ENCODE data around the gene ZBTB38. TPM values are rescaled to one million over a fixed set of nuclear protein-coding genes. Genes with fewer than 3 reads are reported as not detected.

The ZBTB38 gene
- total RNA-seq, 1 experiment from 2014 or later = 17.0 TPM

DNA sequence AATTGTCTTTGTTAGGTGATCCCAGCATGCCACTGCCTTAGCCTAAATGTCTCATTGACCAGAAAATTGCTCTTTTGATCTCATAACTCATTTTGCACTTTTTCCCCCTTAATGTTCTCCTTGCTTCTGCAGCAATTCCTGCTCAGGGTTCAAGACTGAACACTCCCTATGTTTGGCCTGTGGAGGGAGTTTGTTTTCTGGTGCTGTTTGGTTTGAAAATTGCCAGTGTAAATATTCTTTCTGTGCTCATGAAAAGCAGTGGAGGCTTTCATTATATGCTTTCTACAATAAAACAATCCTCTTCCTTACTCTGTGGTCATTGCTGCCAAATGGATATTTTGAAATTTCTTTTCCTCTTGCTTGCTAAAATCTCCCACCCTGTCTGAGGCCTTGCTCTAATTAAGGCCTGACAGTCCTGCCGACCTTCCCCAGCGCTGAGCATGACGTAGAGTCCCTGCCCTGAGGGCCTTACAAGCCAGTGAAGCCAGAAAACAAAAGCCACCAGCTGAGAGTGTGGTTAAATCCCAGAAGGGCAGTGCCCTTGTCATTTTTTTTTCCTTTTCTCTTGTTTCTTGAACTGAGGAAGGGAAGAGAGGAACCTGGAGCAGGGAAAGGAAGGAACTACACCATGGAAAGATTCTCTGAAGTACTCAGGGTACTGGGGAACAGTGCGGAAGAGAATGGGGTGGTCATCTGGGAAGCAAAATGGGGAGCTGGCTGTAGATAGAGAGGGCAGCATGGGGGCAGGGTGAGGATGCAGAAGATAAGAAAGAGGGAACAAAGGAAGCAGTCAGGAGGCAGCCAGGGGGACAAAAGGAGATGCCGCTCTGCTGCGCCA, 24.8 kb downstream of the ZBTB38 start:
- Histone ChIP-seq H3K9me3 (ENCODE audit: low read length) (no peaks in the 10 kb centered on the region), H3K4me1 (ENCODE audit: insufficient read depth, low read length) (no peaks in the 10 kb centered on the region), H3K79me2 (ENCODE audit: low read length) (no peaks in the 10 kb centered on the region), H3K27me3 (ENCODE audit: low read length) (no peaks in the 10 kb centered on the region), H3F3A (ENCODE audit: low read length, unreplicated experiment) (no peaks in the 10 kb centered on the region), H3K36me3 (ENCODE audit: low read depth, low read length) (peaks cover 19% of the 10 kb centered on the region), H2AFZ (ENCODE audit: low read length) (no peak overlapping the region), H3K4me3 (ENCODE audit: low read length) (no peak overlapping the region), H4K20me1 (ENCODE audit: low read length) (no peaks in the 10 kb centered on the region), H3K27ac (ENCODE audit: low read length) (no peak overlapping the region), H3K4me2 (ENCODE audit: low read length) (no peak overlapping the region), H3K9me2 (replicated peaks; ENCODE audit: low read length) (no peaks in the 10 kb centered on the region), H3K9ac (ENCODE audit: low read length) (no peak overlapping the region)
- intact Hi-C loops (cut with micrococcal nuclease) = no loop called here
- ChIA-PET CTCF (no interaction called here), POLR2A (ENCODE audit: unreplicated experiment) (no interaction called here)
- DNase-seq (no peak), ATAC-seq (no peak)
- TF ChIP-seq EZH2phosphoT487 (IDR thresholded peaks at IDR 0.05; ENCODE audit: borderline replicate concordance, low read length) (no peak), EZH2 (IDR thresholded peaks at IDR 0.05; ENCODE audit: low read length, unreplicated experiment) (no peak)
- TF ChIP-seq, protein P1, sequence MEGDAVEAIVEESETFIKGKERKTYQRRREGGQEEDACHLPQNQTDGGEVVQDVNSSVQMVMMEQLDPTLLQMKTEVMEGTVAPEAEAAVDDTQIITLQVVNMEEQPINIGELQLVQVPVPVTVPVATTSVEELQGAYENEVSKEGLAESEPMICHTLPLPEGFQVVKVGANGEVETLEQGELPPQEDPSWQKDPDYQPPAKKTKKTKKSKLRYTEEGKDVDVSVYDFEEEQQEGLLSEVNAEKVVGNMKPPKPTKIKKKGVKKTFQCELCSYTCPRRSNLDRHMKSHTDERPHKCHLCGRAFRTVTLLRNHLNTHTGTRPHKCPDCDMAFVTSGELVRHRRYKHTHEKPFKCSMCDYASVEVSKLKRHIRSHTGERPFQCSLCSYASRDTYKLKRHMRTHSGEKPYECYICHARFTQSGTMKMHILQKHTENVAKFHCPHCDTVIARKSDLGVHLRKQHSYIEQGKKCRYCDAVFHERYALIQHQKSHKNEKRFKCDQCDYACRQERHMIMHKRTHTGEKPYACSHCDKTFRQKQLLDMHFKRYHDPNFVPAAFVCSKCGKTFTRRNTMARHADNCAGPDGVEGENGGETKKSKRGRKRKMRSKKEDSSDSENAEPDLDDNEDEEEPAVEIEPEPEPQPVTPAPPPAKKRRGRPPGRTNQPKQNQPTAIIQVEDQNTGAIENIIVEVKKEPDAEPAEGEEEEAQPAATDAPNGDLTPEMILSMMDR (conservative IDR thresholded peaks at IDR 0.05; ENCODE audit: low read depth, low read length) = no peak
- BruUV-seq (replicated peaks) = no TSS peak

DNA sequence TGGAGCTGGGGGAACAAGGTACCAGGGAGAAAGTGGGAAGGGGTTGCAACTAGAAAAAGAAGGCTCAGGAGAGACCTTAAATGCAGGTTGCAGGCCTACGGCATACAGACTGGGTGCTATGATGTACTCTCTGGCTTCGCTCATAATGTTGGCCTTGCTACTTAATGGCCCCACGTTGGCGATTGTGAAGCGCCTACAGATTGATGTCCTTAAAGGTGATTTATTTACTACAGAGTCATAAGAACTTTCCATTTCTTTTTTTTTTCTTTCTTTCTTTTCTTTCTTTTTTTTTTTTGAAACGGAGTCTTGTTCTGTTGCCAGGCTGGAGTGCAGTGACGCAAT, 25.4 kb downstream of the ZBTB38 start:
- no peaks in the 10 kb centered on the region for H3K9me3 ChIP-seq (ENCODE audit: low read length)
- H3F3A ChIP-seq (ENCODE audit: low read length, unreplicated experiment) = no peaks in the 10 kb centered on the region
- POLR2A ChIA-PET (ENCODE audit: unreplicated experiment) = no interaction called here
- peaks cover 19% of the 10 kb centered on the region for H3K36me3 ChIP-seq (ENCODE audit: low read depth, low read length)
- DNase-seq (no peak), ATAC-seq (no peak)
- no peaks in the 10 kb centered on the region for H4K20me1 ChIP-seq (ENCODE audit: low read length)
- no peak overlapping the region for H3K4me3 ChIP-seq (ENCODE audit: low read length)
- no peak overlapping the region for H3K4me2 ChIP-seq (ENCODE audit: low read length)
- no peaks in the 10 kb centered on the region for H3K4me1 ChIP-seq (ENCODE audit: insufficient read depth, low read length)
- CTCF ChIA-PET = no interaction called here
- H3K9ac ChIP-seq (ENCODE audit: low read length) = no peak overlapping the region
- no peaks in the 10 kb centered on the region for H3K9me2 ChIP-seq (replicated peaks; ENCODE audit: low read length)
- H3K27ac ChIP-seq (ENCODE audit: low read length) = no peak overlapping the region
- TF ChIP-seq, protein P1 (conservative IDR thresholded peaks at IDR 0.05; ENCODE audit: low read depth, low read length) = no peak
- no peak for TF ChIP-seq EZH2 (IDR thresholded peaks at IDR 0.05; ENCODE audit: low read length, unreplicated experiment)
- no peak for TF ChIP-seq EZH2phosphoT487 (IDR thresholded peaks at IDR 0.05; ENCODE audit: borderline replicate concordance, low read length)
- no TSS peak for BruUV-seq (replicated peaks)
- no peak overlapping the region for H2AFZ ChIP-seq (ENCODE audit: low read length)
- intact Hi-C loops (cut with micrococcal nuclease) = no loop called here
- no peaks in the 10 kb centered on the region for H3K27me3 ChIP-seq (ENCODE audit: low read length)
- H3K79me2 ChIP-seq (ENCODE audit: low read length) = no peaks in the 10 kb centered on the region

DNA sequence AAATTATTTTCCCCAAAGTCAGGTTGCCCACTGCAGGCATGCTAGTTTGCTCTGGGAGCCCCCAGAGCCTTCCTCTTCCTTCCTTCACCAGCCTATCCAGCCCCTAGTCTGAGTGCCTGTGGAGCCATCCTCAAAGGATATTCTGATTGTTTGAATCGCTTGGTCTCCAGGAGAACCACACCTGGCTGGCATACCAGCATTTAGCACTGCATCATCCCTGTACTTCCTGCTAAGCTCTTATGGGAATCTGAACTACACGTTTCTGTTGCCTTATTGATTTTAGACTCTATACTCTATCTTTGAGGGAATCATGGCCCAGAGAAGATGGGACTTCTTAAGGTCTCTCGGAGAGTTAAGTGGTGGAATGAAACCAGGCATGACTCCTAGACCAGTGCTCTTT, 26.3 kb downstream of the ZBTB38 start:
- Histone ChIP-seq H3K4me3 (ENCODE audit: low read length) (no peak overlapping the region), H3K27me3 (ENCODE audit: low read length) (no peaks in the 10 kb centered on the region), H4K20me1 (ENCODE audit: low read length) (no peaks in the 10 kb centered on the region), H3K4me1 (ENCODE audit: insufficient read depth, low read length) (no peaks in the 10 kb centered on the region), H3K9ac (ENCODE audit: low read length) (no peak overlapping the region), H2AFZ (ENCODE audit: low read length) (no peak overlapping the region), H3K36me3 (ENCODE audit: low read depth, low read length) (peaks cover 19% of the 10 kb centered on the region), H3K4me2 (ENCODE audit: low read length) (no peak overlapping the region), H3K27ac (ENCODE audit: low read length) (no peak overlapping the region), H3K9me3 (ENCODE audit: low read length) (no peaks in the 10 kb centered on the region), H3F3A (ENCODE audit: low read length, unreplicated experiment) (no peaks in the 10 kb centered on the region), H3K9me2 (replicated peaks; ENCODE audit: low read length) (no peaks in the 10 kb centered on the region), H3K79me2 (ENCODE audit: low read length) (no peaks in the 10 kb centered on the region)
- TF ChIP-seq EZH2 (IDR thresholded peaks at IDR 0.05; ENCODE audit: low read length, unreplicated experiment) = no peak
- no peak for TF ChIP-seq EZH2phosphoT487 (IDR thresholded peaks at IDR 0.05; ENCODE audit: borderline replicate concordance, low read length)
- TF ChIP-seq, protein P1 (conservative IDR thresholded peaks at IDR 0.05; ENCODE audit: low read depth, low read length) = no peak
- DNase-seq = no peak
- intact Hi-C loops (cut with micrococcal nuclease) = no loop called here
- ChIA-PET CTCF (no interaction called here), POLR2A (ENCODE audit: unreplicated experiment) (no interaction called here)
- no peak for ATAC-seq
- BruUV-seq (replicated peaks) = no TSS peak
